HepG2 (cell line): ENCODE data around the gene PRSS38. TPM values are rescaled to one million over a fixed set of nuclear protein-coding genes. Genes with fewer than 3 reads are reported as not detected.

Experiments used
- ATAC-seq: fragments of 200-7000 bp; cut with Tn5 transposase; 3 replicates; pipeline ENCODE4 v1.9.1; 2020; ENCODE audit warnings: mild to moderate bottlenecking, moderate library complexity
- BruUV-seq: library from RNA; stranded (reverse); fragments of 400-500 nt; replicated peaks from 2 replicates; lab custom pipeline; 2021; lab: Mats Ljungman, UMichigan
- CTCF ChIA-PET: fragments of 300-600 bp; formaldehyde crosslinking; extraction: SDS; loops from one replicate; lab custom pipeline; 2021; ENCODE audit warnings: low total read pairs, inconsistent platforms, low intra/inter-chr PET ratio; lab: Yijun Ruan, JAX
- POLR2A ChIA-PET: fragments of 350-600 bp; sonication (Branson Sonifier 250); formaldehyde crosslinking; loops from one replicate; lab custom pipeline; 2020; ENCODE audit warnings: antibody characterized with exemption, inconsistent platforms; lab: Yijun Ruan, JAX
- DNase-seq: peaks from one replicate; pipeline ENCODE4 v3.0.0-alpha.2; 2015; ENCODE audit warnings: low spot score
- FAIRE-seq: peaks from 3 replicates; lab custom pipeline; 2011; peaks lifted over from hg19 to GRCh38; lab: Jason Lieb, UNC
- H2AFZ ChIP-seq: one replicate; pipeline ENCODE4 v1.6.1; 2011; ENCODE audit warnings: low read length, inconsistent platforms
- H3K27ac ChIP-seq: fragments of 300-600 bp; 3 replicates; pipeline ENCODE4 v1.8.0; 2011; ENCODE audit warnings: mixed run types, mild to moderate bottlenecking, mixed read lengths, low read length, inconsistent platforms; ENCODE audit not compliant: insufficient read depth; ENCODE audit errors: extremely low read length
- H3K27me3 ChIP-seq, 2 experiments: fragments of 200-600 bp in 1 of 2; 2 replicates in 1 of 2; 3 replicates in 1 of 2; pipeline versions ENCODE4 v1.6.0 to v1.8.0; 2011; ENCODE audit warnings: low read length in 2 of 2, mild to moderate bottlenecking in 2 of 2, moderate library complexity in 2 of 2, inconsistent platforms in 1 of 2; ENCODE audit not compliant: insufficient read depth in 2 of 2, control insufficient read depth in 1 of 2
- H3K36me3 ChIP-seq, 2 experiments: fragments of 200-600 bp in 1 of 2; replicated peaks in 1 of 2; 2 replicates in 1 of 2; 3 replicates in 1 of 2; pipeline versions ENCODE4 v1.5.1 to v1.8.0; 2011; ENCODE audit warnings: low read length in 2 of 2, inconsistent platforms in 1 of 2; ENCODE audit not compliant: insufficient read depth in 2 of 2, control insufficient read depth in 1 of 2
- H3K4me1 ChIP-seq: 2 replicates; pipeline ENCODE4 v1.5.1; 2012; ENCODE audit warnings: low read length, inconsistent platforms; ENCODE audit not compliant: insufficient read depth
- H3K4me2 ChIP-seq: 2 replicates; pipeline ENCODE4 v1.6.0; 2011; ENCODE audit warnings: low read depth, low read length, inconsistent platforms
- H3K4me3 ChIP-seq, 3 experiments: fragments of 200-600 bp in 1 of 3; sonication (generic), shearing (Covaris generic) in 1 of 3; replicated peaks in 1 of 3; 2 replicates each; pipeline ENCODE4 v1.5.1; 2011 to 2016; ENCODE audit warnings: low read length in 3 of 3, inconsistent platforms in 2 of 3, low read depth in 2 of 3, mild to moderate bottlenecking in 2 of 3, control low read depth in 1 of 3, mixed read lengths in 1 of 3; ENCODE audit not compliant: insufficient read depth in 1 of 3
- H3K79me2 ChIP-seq: one replicate; pipeline ENCODE4 v1.6.1; 2011; ENCODE audit warnings: low read length, inconsistent platforms; ENCODE audit not compliant: insufficient read depth
- H3K9ac ChIP-seq: 2 replicates; pipeline ENCODE4 v1.6.0; 2011; ENCODE audit warnings: mild to moderate bottlenecking, low read depth, low read length, inconsistent platforms; ENCODE audit not compliant: insufficient read depth
- H3K9me3 ChIP-seq: 2 replicates; pipeline ENCODE4 v1.5.1; 2012; ENCODE audit warnings: mild to moderate bottlenecking, low read length
- H4K20me1 ChIP-seq: 2 replicates; pipeline ENCODE4 v1.6.0; 2011; ENCODE audit warnings: inconsistent platforms, mild to moderate bottlenecking, low read length, moderate library complexity; ENCODE audit not compliant: insufficient read depth
- CHD4 ChIP-seq: fragments of 200-600 bp; sonication (generic); IDR thresholded peaks from 2 replicates; pipeline ENCODE4 v1.7.0; 2017; ENCODE audit warnings: mild to moderate bottlenecking, low read length, borderline replicate concordance
- FLYWCH1 ChIP-seq: sonication (generic); formaldehyde crosslinking; IDR thresholded peaks from 2 replicates; pipeline ENCODE4 v1.8.1; 2023; ENCODE audit warnings: mild to moderate bottlenecking, missing genetic modification reagents
- GABPB1 ChIP-seq: IDR thresholded peaks from 2 replicates; pipeline ENCODE4 v1.6.1; 2016; ENCODE audit warnings: mild to moderate bottlenecking, missing genetic modification reagents, moderate library complexity, missing compliant biosample characterization
- HINFP ChIP-seq: sonication (generic); formaldehyde crosslinking; IDR thresholded peaks from 2 replicates; pipeline ENCODE4 v1.4.0; 2020; ENCODE audit warnings: low read depth, mild to moderate bottlenecking, missing genetic modification reagents
- HMG20B ChIP-seq: conservative IDR thresholded peaks from 2 replicates; pipeline ENCODE4 v1.6.1; 2016; ENCODE audit warnings: missing genetic modification reagents, missing compliant biosample characterization
- HNF1B ChIP-seq: sonication (generic); formaldehyde crosslinking; IDR thresholded peaks from 2 replicates; pipeline ENCODE4 v1.5.1; 2020; ENCODE audit warnings: mild to moderate bottlenecking, moderate library complexity, missing genetic modification reagents
- KLF16 ChIP-seq, 2 experiments: sonication (generic) in 1 of 2; formaldehyde crosslinking in 1 of 2; IDR thresholded peaks; 2 replicates each; pipeline versions ENCODE4 v1.6.1 to v1.8.0; 2016 to 2023; ENCODE audit warnings: missing genetic modification reagents in 2 of 2, missing compliant biosample characterization in 1 of 2
- MED13 ChIP-seq: sonication (generic); formaldehyde crosslinking; IDR thresholded peaks from 2 replicates; pipeline ENCODE4 v1.5.0; 2020; ENCODE audit warnings: missing genetic modification reagents
- MEIS1 ChIP-seq: sonication (generic); formaldehyde crosslinking; IDR thresholded peaks from 2 replicates; pipeline ENCODE4 v1.9.0; 2021; ENCODE audit warnings: mild to moderate bottlenecking, missing genetic modification reagents, moderate library complexity, borderline replicate concordance
- PHF21A ChIP-seq: sonication (generic); formaldehyde crosslinking; IDR thresholded peaks from 2 replicates; pipeline ENCODE4 v1.5.0; 2020; ENCODE audit warnings: mild to moderate bottlenecking, missing genetic modification reagents
- TGIF2 ChIP-seq: IDR thresholded peaks from 2 replicates; pipeline ENCODE4 v1.6.1; 2016; ENCODE audit warnings: control low read depth, missing compliant biosample characterization
- YY1 ChIP-seq: IDR thresholded peaks from 2 replicates; pipeline ENCODE4 v1.6.1; 2011; ENCODE audit warnings: low read length, low read depth, moderate library complexity, mild to moderate bottlenecking; ENCODE audit not compliant: insufficient read depth, insufficient replicate concordance
- ZMAT3 ChIP-seq: sonication (generic); formaldehyde crosslinking; conservative IDR thresholded peaks from 2 replicates; pipeline ENCODE4 v1.7.0; 2021; ENCODE audit warnings: missing genetic modification reagents
- ZNF256 ChIP-seq: sonication (generic); formaldehyde crosslinking; conservative IDR thresholded peaks from 2 replicates; pipeline ENCODE4 v1.4.0; 2020; ENCODE audit warnings: missing genetic modification reagents
- WGBS: methylation state at CpG from one replicate; pipeline ENCODE4 v1.1.6; 2017; ENCODE audit warnings: low lambda C conversion rate; 5-methylcytosine and 5-hydroxymethylcytosine counted together
- in situ Hi-C: cut with HindIII; loops from 2 replicates; pipeline ENCODE4 v1.10.0; 2017; ENCODE audit warnings: low pct_unique_long_range_greater_than_20kb; ENCODE audit not compliant: extremely low pct_ligation_motif_present
- intact Hi-C: fragments of 100-400 bp; cut with micrococcal nuclease; formaldehyde crosslinking; loops from one replicate; pipeline ENCODE4 v1.10.0; 2022; ENCODE audit not compliant: unreplicated experiment
- polyA plus RNA-seq, 8 experiments: library from polyadenylated mRNA; depleted of rRNA in 3 of 8; stranded (reverse) in 7 of 8; unstranded in 1 of 8; fragments of >200 nt; fragmentation: Illumina TruSeq in 4 of 8; extraction: Trizol in 4 of 8; gene quantifications; 2 replicates each; pipeline versions ENCODE4 v1.2.1 to v1.2.3, GENCODE V29; 2011 to 2016; ENCODE audit warnings: low read depth in 4 of 8, missing spikeins in 1 of 8, mixed read lengths in 1 of 8; ENCODE audit not compliant: insufficient read depth in 1 of 8
- total RNA-seq, 5 experiments: library from RNA; depleted of rRNA; stranded (reverse); fragments of >200 nt; fragmentation: Illumina TruSeq; extraction: Trizol; gene quantifications; 2 replicates each; pipeline ENCODE4 v1.2.3, GENCODE V29; 2016; ENCODE audit warnings: low read depth in 1 of 5
- TF ChIP-seq, protein P1 (sequence below): sonication (generic); formaldehyde crosslinking; IDR thresholded peaks from 2 replicates; pipeline ENCODE4 v1.4.0; 2020; ENCODE audit warnings: missing genetic modification reagents

The PRSS38 gene
- total and polyA plus RNA-seq, 2 of the 13 experiments (the other 11 are each of a cell fraction or from before 2014, with no cell fraction given) = not detected

GRCh38 chr1:227891955-227892488 is 76.5 kb downstream of the PRSS38 start (continued):
- no peak for TF ChIP-seq HINFP (CRISPR knock-in tag)
- TF ChIP-seq ZMAT3 (CRISPR knock-in tag) = no peak
- no peak for TF ChIP-seq PHF21A
- no peak for TF ChIP-seq ZNF256
- no peak for TF ChIP-seq YY1
- TF ChIP-seq HMG20B (CRISPR knock-in tag) = no peak
- no peak for TF ChIP-seq FLYWCH1 (CRISPR knock-in tag)
- no peak for TF ChIP-seq CHD4
- TF ChIP-seq MED13 (CRISPR knock-in tag) = no peak
- no peak for TF ChIP-seq MEIS1 (CRISPR knock-in tag)

DNA sequence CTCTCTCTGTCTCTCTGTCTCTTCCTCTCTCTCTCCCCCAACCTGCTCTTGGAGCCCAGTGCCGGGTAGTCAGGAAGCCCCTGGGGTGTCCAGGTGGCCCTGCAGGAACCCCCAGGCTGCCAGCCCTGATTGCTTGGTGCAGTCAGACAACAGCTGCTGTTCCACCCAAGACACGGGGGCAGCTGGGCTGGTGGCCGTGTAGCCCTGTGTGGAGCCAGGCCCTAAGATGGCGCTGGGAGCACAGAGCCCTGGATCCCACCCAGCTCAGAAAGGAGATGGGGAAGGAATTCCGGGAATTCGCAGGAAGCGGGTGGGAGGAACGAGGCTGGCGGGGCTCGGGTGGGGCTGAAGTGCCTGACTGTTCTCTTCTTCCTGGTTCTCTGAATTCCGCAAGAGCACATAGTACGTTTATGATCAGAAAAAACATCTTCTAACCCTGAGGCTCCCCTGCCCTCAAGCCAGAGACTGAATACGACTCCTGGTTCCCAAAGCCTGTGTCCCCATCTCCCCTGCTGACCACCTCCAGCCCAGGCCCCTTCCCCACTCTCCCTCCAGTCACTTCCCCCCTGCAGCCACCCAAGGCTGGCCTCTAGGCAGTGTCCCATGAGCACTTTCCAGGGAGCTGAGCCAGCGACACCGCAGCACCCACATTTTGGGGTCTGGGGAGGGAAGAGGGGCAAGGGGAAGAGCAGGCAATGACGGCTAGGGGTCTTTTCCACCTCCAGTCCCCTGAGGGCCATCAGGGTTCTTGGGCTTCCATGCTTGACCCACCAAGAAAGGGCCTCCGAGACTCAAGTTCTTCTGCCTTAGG is 77.2 kb downstream of the PRSS38 start:
- H3K27ac ChIP-seq = no peak overlapping the region
- ChIA-PET POLR2A (no interaction called here), CTCF (no interaction called here)
- no TSS peak for BruUV-seq
- no peak overlapping the region for H3K4me3 ChIP-seq
- 11% methylated on average over 14 of the region's 17 CpGs for WGBS
- FAIRE-seq (no peak), ATAC-seq (no peak), DNase-seq (no peak)
- H3K4me2 ChIP-seq = no peak overlapping the region
- no peaks in the 10 kb centered on the region for H3K9me3 ChIP-seq
- H4K20me1 ChIP-seq = no peaks in the 10 kb centered on the region
- no peaks in the 10 kb centered on the region for H3K79me2 ChIP-seq
- in situ Hi-C loops (no loop called here), intact Hi-C loops (no loop called here)
- no peak overlapping the region for H2AFZ ChIP-seq
- peaks cover 20% of the 10 kb centered on the region for H3K4me1 ChIP-seq
- no peaks in the 10 kb centered on the region for H3K36me3 ChIP-seq
- H3K9ac ChIP-seq = no peak overlapping the region
- peaks cover 6 to 37% of the 10 kb centered on the region in 2 experiments for H3K27me3 ChIP-seq
- TF ChIP-seq, protein P1, sequence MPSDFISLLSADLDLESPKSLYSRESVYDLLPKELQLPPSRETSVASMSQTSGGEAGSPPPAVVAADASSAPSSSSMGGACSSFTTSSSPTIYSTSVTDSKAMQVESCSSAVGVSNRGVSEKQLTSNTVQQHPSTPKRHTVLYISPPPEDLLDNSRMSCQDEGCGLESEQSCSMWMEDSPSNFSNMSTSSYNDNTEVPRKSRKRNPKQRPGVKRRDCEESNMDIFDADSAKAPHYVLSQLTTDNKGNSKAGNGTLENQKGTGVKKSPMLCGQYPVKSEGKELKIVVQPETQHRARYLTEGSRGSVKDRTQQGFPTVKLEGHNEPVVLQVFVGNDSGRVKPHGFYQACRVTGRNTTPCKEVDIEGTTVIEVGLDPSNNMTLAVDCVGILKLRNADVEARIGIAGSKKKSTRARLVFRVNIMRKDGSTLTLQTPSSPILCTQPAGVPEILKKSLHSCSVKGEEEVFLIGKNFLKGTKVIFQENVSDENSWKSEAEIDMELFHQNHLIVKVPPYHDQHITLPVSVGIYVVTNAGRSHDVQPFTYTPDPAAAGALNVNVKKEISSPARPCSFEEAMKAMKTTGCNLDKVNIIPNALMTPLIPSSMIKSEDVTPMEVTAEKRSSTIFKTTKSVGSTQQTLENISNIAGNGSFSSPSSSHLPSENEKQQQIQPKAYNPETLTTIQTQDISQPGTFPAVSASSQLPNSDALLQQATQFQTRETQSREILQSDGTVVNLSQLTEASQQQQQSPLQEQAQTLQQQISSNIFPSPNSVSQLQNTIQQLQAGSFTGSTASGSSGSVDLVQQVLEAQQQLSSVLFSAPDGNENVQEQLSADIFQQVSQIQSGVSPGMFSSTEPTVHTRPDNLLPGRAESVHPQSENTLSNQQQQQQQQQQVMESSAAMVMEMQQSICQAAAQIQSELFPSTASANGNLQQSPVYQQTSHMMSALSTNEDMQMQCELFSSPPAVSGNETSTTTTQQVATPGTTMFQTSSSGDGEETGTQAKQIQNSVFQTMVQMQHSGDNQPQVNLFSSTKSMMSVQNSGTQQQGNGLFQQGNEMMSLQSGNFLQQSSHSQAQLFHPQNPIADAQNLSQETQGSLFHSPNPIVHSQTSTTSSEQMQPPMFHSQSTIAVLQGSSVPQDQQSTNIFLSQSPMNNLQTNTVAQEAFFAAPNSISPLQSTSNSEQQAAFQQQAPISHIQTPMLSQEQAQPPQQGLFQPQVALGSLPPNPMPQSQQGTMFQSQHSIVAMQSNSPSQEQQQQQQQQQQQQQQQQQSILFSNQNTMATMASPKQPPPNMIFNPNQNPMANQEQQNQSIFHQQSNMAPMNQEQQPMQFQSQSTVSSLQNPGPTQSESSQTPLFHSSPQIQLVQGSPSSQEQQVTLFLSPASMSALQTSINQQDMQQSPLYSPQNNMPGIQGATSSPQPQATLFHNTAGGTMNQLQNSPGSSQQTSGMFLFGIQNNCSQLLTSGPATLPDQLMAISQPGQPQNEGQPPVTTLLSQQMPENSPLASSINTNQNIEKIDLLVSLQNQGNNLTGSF (CRISPR knock-in tag) = no peak
- TF ChIP-seq TGIF2 = no peak
- TF ChIP-seq KLF16 (CRISPR knock-in tag; IDR thresholded peaks at IDR 0.05) = no peak
- no peak for TF ChIP-seq HNF1B
- TF ChIP-seq GABPB1 (CRISPR knock-in tag) = no peak
